B cell (primary cell): ENCODE data around the gene NDUFAF2. TPM values are rescaled to one million over a fixed set of nuclear protein-coding genes. Genes with fewer than 3 reads are reported as not detected.

ENCODE experiments used
- ATAC-seq: fragments of 200-7000 bp; cut with Tn5 transposase; one replicate; pipeline ENCODE4 v1.10.0; 2021; ENCODE audit warnings: low read depth, mild to moderate bottlenecking, moderate number of reproducible peaks, moderate library complexity
- CTCF ChIA-PET: fragments of 350-600 bp; sonication (Branson Sonifier 250); formaldehyde crosslinking; loops from one replicate; lab custom pipeline; 2021; ENCODE audit warnings: antibody characterized with exemption, inconsistent platforms; lab: Charles Lee
- POLR2A ChIA-PET: fragments of 350-600 bp; sonication (Branson Sonifier 250); formaldehyde crosslinking; loops from one replicate; lab custom pipeline; 2021; ENCODE audit warnings: antibody characterized with exemption; lab: Charles Lee
- DNase-seq: peaks from one replicate; pipeline ENCODE4 v3.0.0; 2013
- H2AFZ ChIP-seq: 2 replicates; pipeline ENCODE4 v1.6.1; 2012; ENCODE audit warnings: mild to moderate bottlenecking, low read depth, low read length; ENCODE audit not compliant: insufficient read depth, poor library complexity, severe bottlenecking
- H3K27ac ChIP-seq, 2 donors: 1 replicate in 1 of 2; 2 replicates in 1 of 2; pipeline ENCODE4 v1.5.1; 2012 to 2013; ENCODE audit warnings: low read length in 2 of 2, mild to moderate bottlenecking in 2 of 2, moderate library complexity in 1 of 2
- H3K27me3 ChIP-seq, 4 experiments: fragments of 200-600 bp in 1 of 4; sonication (generic) in 1 of 4; replicated peaks in 1 of 4; 1 replicate in 2 of 4; 2 replicates in 2 of 4; pipeline versions ENCODE4 v1.6.1 to v1.7.0; 2013 to 2016; ENCODE audit warnings: low read length in 3 of 4, mild to moderate bottlenecking in 2 of 4, mixed read lengths in 1 of 4, moderate library complexity in 1 of 4; ENCODE audit not compliant: insufficient read depth in 4 of 4, control insufficient read depth in 3 of 4; ENCODE audit errors: control extremely low read depth in 1 of 4
- H3K36me3 ChIP-seq, 2 experiments: replicated peaks in 1 of 2; 1 replicate in 1 of 2; 2 replicates in 1 of 2; pipeline versions ENCODE4 v1.6.1 to v1.7.1; 2013; ENCODE audit warnings: low read length in 1 of 2; ENCODE audit not compliant: insufficient read depth in 2 of 2, control insufficient read depth in 1 of 2; ENCODE audit errors: control extremely low read depth in 1 of 2, extremely low read depth in 1 of 2
- H3K4me1 ChIP-seq, 2 donors: fragments of 200-600 bp in 1 of 2; sonication (generic) in 1 of 2; 1 replicate in 1 of 2; 2 replicates in 1 of 2; pipeline versions ENCODE4 v1.5.1 to v1.6.1; 2013 to 2017; ENCODE audit warnings: low read length in 2 of 2; ENCODE audit not compliant: control insufficient read depth in 2 of 2, insufficient read depth in 2 of 2
- H3K4me2 ChIP-seq: replicated peaks from 2 replicates; pipeline ENCODE3; 2012; ENCODE audit warnings: mild to moderate bottlenecking, low read depth, low read length; ENCODE audit not compliant: poor library complexity, severe bottlenecking
- H3K4me3 ChIP-seq, 5 experiments: fragments of 200-600 bp in 1 of 5; sonication (generic) in 1 of 5; 1 replicate in 3 of 5; 2 replicates in 2 of 5; pipeline versions ENCODE4 v1.5.1 to v1.7.0; 2011 to 2016; ENCODE audit warnings: low read length in 4 of 5, mild to moderate bottlenecking in 4 of 5, low read depth in 2 of 5, control low read depth in 1 of 5, moderate library complexity in 1 of 5; ENCODE audit not compliant: insufficient read depth in 1 of 5; ENCODE audit errors: control extremely low read depth in 1 of 5, extremely low read depth in 1 of 5
- H3K79me2 ChIP-seq: fragments of 200-600 bp; sonication (generic); one replicate; pipeline ENCODE4 v1.6.0; 2016; ENCODE audit warnings: low read length; ENCODE audit not compliant: control insufficient read depth, insufficient read depth
- H3K9ac ChIP-seq: fragments of 200-600 bp; sonication (generic); 2 replicates; pipeline ENCODE4 v1.6.1; 2017; ENCODE audit warnings: mild to moderate bottlenecking, low read length, moderate library complexity
- H3K9me3 ChIP-seq, 3 donors: one replicate each; pipeline versions ENCODE4 v1.6.1 to v1.7.1; 2013; ENCODE audit warnings: low read length in 2 of 3; ENCODE audit not compliant: control insufficient read depth in 2 of 3, insufficient read depth in 1 of 3; ENCODE audit errors: control extremely low read depth in 1 of 3
- H4K20me1 ChIP-seq: 2 replicates; pipeline ENCODE4 v1.6.0; 2012; ENCODE audit warnings: mild to moderate bottlenecking, low read length; ENCODE audit not compliant: insufficient read depth, control insufficient read depth, poor library complexity, severe bottlenecking
- H3K27ac Mint-ChIP-seq: one replicate; pipeline ENCODE4 v1.8.0; 2021; ENCODE audit warnings: mixed read lengths
- H3K27me3 Mint-ChIP-seq: one replicate; pipeline ENCODE4 v1.8.0; 2021; ENCODE audit warnings: mixed read lengths
- H3K4me1 Mint-ChIP-seq: one replicate; pipeline ENCODE4 v1.8.0; 2021; ENCODE audit warnings: mixed read lengths
- H3K4me3 Mint-ChIP-seq: one replicate; pipeline ENCODE4 v1.8.0; 2021; ENCODE audit warnings: mixed read lengths
- H3K9me3 Mint-ChIP-seq: one replicate; pipeline ENCODE4 v1.8.0; 2022; ENCODE audit warnings: mixed read lengths; ENCODE audit not compliant: insufficient read depth
- EZH2 ChIP-seq: IDR thresholded peaks from 2 replicates; pipeline ENCODE4 v1.6.1; 2012; ENCODE audit warnings: borderline replicate concordance, low read depth, mild to moderate bottlenecking, moderate library complexity, low read length; ENCODE audit not compliant: insufficient read depth, poor library complexity, severe bottlenecking
- WGBS: methylation state at CpG from one replicate; pipeline ENCODE4 v1.1.5; 2013; ENCODE audit warnings: missing lambda C conversion rate; ENCODE audit not compliant: insufficient coverage; 5-methylcytosine and 5-hydroxymethylcytosine counted together
- intact Hi-C: fragments of 100-400 bp; cut with micrococcal nuclease; formaldehyde crosslinking; loops from one replicate; pipeline ENCODE4 v1.10.0; 2022
- polyA plus RNA-seq: library from polyadenylated mRNA; depleted of rRNA; stranded (reverse); fragments of >200 nt; gene quantifications from 2 replicates; pipeline ENCODE4 v1.2.3, GENCODE V29; 2012
- total RNA-seq, 2 donors: library from RNA; stranded (reverse); fragments of 120-200 nt in 1 of 2; gene quantifications; 1 replicate in 1 of 2; 2 replicates in 1 of 2; pipeline versions ENCODE4 v1.2.3 to v1.2.4, GENCODE V29; 2013 to 2022
- TF ChIP-seq, protein P1 (sequence below): fragments of 200-600 bp; IDR thresholded peaks from one replicate; pipeline ENCODE4 v1.8.0; 2022; ENCODE audit warnings: antibody characterized with exemption, mild to moderate bottlenecking

The NDUFAF2 gene
- total and polyA plus RNA-seq, 2 donors (not counting 1 experiment from before 2014, with no cell fraction given), result 6.3 to 9.7 TPM

- H3K9me3 Mint-ChIP-seq, result peaks cover 5% of the 10 kb centered on the region
- no peak overlapping the region for H3K9ac ChIP-seq
- no peak overlapping the region for H3K4me3 ChIP-seq
- H3K27me3 ChIP-seq, result no peaks in the 10 kb centered on the region
- H4K20me1 ChIP-seq, result no peaks in the 10 kb centered on the region
- H3K27ac Mint-ChIP-seq, result no peak overlapping the region
- H3K4me2 ChIP-seq, result no peak overlapping the region
- CTCF ChIA-PET, result no interaction called here
- H3K27me3 Mint-ChIP-seq, result no peaks in the 10 kb centered on the region
- H3K4me1 Mint-ChIP-seq, result no peaks in the 10 kb centered on the region
- no peaks in the 10 kb centered on the region for H3K4me1 ChIP-seq
- H3K27ac ChIP-seq, result no peak overlapping the region
- ATAC-seq (no peak), DNase-seq (no peak)
- no peak overlapping the region for H3K4me3 Mint-ChIP-seq
- POLR2A ChIA-PET, result no interaction called here
- intact Hi-C loops, result no loop called here
- H2AFZ ChIP-seq, result no peak overlapping the region
- WGBS, result no CpG with 5 or more reads among the region's 2 CpGs
- H3K36me3 ChIP-seq, result no peaks in the 10 kb centered on the region
- no peaks in the 10 kb centered on the region for H3K9me3 ChIP-seq
- no peaks in the 10 kb centered on the region for H3K79me2 ChIP-seq
- no peak for TF ChIP-seq EZH2
- TF ChIP-seq, protein P1, sequence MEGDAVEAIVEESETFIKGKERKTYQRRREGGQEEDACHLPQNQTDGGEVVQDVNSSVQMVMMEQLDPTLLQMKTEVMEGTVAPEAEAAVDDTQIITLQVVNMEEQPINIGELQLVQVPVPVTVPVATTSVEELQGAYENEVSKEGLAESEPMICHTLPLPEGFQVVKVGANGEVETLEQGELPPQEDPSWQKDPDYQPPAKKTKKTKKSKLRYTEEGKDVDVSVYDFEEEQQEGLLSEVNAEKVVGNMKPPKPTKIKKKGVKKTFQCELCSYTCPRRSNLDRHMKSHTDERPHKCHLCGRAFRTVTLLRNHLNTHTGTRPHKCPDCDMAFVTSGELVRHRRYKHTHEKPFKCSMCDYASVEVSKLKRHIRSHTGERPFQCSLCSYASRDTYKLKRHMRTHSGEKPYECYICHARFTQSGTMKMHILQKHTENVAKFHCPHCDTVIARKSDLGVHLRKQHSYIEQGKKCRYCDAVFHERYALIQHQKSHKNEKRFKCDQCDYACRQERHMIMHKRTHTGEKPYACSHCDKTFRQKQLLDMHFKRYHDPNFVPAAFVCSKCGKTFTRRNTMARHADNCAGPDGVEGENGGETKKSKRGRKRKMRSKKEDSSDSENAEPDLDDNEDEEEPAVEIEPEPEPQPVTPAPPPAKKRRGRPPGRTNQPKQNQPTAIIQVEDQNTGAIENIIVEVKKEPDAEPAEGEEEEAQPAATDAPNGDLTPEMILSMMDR, result no peak
Measured at GRCh38 chr5:61026004-61026403, 81.0 kb downstream of the NDUFAF2 start.

DNA sequence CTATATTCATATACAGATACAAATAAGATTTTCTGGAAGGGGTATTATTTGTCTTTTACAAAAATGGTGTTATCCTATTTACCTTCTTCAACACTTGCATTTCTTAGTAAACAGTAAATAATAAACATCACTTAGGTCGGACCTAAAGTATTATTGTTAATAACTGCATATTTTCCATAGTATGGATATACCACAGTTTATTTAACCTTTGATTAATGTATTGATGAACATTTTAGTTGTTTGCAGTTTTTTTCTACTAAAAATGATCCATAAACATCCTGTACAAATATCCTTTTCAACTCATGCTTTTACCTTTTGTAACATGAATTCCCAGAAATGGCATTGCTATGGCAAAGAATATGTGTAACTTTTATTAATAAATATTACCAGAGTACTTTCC, 83.4 kb downstream of the NDUFAF2 start:
- Histone ChIP-seq H3K4me1 (no peaks in the 10 kb centered on the region), H3K9me3 (no peaks in the 10 kb centered on the region), H3K27ac (no peak overlapping the region), H3K36me3 (no peaks in the 10 kb centered on the region), H3K27me3 (no peaks in the 10 kb centered on the region), H3K4me2 (no peak overlapping the region), H2AFZ (no peak overlapping the region), H3K4me3 (no peak overlapping the region), H3K79me2 (no peaks in the 10 kb centered on the region), H3K9ac (no peak overlapping the region), H4K20me1 (no peaks in the 10 kb centered on the region)
- Mint-ChIP-seq H3K9me3 (no peaks in the 10 kb centered on the region), H3K27me3 (no peaks in the 10 kb centered on the region), H3K4me3 (no peak overlapping the region), H3K4me1 (no peaks in the 10 kb centered on the region), H3K27ac (no peak overlapping the region)
- DNase-seq, result no peak
- intact Hi-C loops, result no loop called here
- no peak for TF ChIP-seq EZH2
- TF ChIP-seq, protein P1, result no peak
- ChIA-PET POLR2A (no interaction called here), CTCF (no interaction called here)
- WGBS, result no CpG with 5 or more reads among the region's 1 CpG
- ATAC-seq, result no peak
